GM23338 (cell line): ENCODE measurements around the gene SIN3B. TPM values are rescaled to one million over a fixed set of nuclear protein-coding genes. Genes with fewer than 3 reads are reported as not detected.

Experiments used
- EZH2 ChIP-seq: fragments of 200-600 bp; sonication (generic); IDR thresholded peaks from one replicate; pipeline ENCODE4 v1.8.0; 2017; ENCODE audit warnings: antibody characterized with exemption, mild to moderate bottlenecking, low read depth; ENCODE audit not compliant: unreplicated experiment
- EZH2phosphoT487 ChIP-seq: fragments of 200-600 bp; sonication (generic); IDR thresholded peaks from one replicate; pipeline ENCODE4 v1.8.1; 2018; ENCODE audit warnings: antibody characterized with exemption; ENCODE audit not compliant: unreplicated experiment
- JUNB ChIP-seq: IDR thresholded peaks from one replicate; pipeline ENCODE4 v1.6.1; 2016; ENCODE audit warnings: antibody characterized with exemption; ENCODE audit not compliant: unreplicated experiment
- NANOG ChIP-seq: IDR thresholded peaks from 2 replicates; pipeline ENCODE4 v1.6.1; 2016; ENCODE audit warnings: antibody characterized with exemption, borderline replicate concordance
- POLR2AphosphoS5 ChIP-seq: IDR thresholded peaks from 2 replicates; pipeline ENCODE4 v1.6.1; 2016; ENCODE audit warnings: antibody characterized with exemption, low read depth
- ZNF114 ChIP-seq: fragments of 250-450 bp; sonication (Bioruptor Pico); IDR thresholded peaks from 2 replicates; pipeline ENCODE4 v1.5.0; 2020; ENCODE audit warnings: mild to moderate bottlenecking, moderate library complexity
- ZNF331 ChIP-seq: fragments of 250-450 bp; sonication (Bioruptor Pico); IDR thresholded peaks from 2 replicates; pipeline ENCODE4 v1.5.0; 2020; ENCODE audit warnings: low read depth, mild to moderate bottlenecking, moderate library complexity
- polyA plus RNA-seq: library from polyadenylated mRNA; unstranded; fragments of >200 nt; fragmentation: Nextera tagmentation; extraction: Ambion mirVana; gene quantifications from 2 replicates; pipeline ENCODE4 v1.2.1, GENCODE V29; 2016
- total RNA-seq: library from RNA; depleted of rRNA; stranded (reverse); fragments of >200 nt; shearing (Covaris generic); gene quantifications from 2 replicates; pipeline ENCODE4 v1.2.3, GENCODE V29; 2014
- TF ChIP-seq, protein P1 (sequence below): fragments of 250-450 bp; sonication (Bioruptor Pico); IDR thresholded peaks from 2 replicates; pipeline ENCODE4 v1.5.0; 2020; ENCODE audit warnings: mild to moderate bottlenecking, moderate library complexity
- TF ChIP-seq, protein P2 (sequence below), 2 experiments: fragments of 200-600 bp in 1 of 2; sonication (generic) in 1 of 2; conservative IDR thresholded peaks; 2 replicates each; pipeline versions ENCODE4 v1.5.1 to v1.6.1; 2016 to 2017; ENCODE audit warnings: antibody characterized with exemption in 2 of 2, low read depth in 2 of 2, mild to moderate bottlenecking in 2 of 2, moderate library complexity in 1 of 2
- TF ChIP-seq, protein P3 (sequence below): IDR thresholded peaks from one replicate; pipeline ENCODE4 v1.6.1; 2018; ENCODE audit warnings: antibody characterized with exemption; ENCODE audit not compliant: unreplicated experiment

SIN3B gene
- total and polyA plus RNA-seq, 2 experiments from 2014 or later = 37.6 to 68.6 TPM

DNA sequence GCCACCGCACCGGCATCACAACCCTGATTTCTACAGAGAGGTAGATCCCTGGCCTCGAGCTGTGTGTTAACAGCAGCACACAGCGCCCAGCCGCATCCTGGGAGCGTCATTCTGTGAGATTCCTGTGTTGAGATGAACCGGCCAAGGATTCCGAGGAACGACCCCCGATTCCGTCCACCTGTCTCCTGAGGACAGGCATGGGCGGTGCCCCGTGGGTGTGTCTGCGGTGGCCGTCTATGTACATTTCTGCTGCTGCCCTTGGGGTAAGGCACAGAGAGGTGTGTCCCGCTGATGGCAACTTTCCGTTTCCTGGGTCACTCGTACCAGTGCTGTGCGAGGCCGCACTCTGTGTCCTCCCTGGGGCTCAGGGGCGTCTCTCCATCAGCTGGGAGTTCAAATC is 43.5 kb downstream of the SIN3B start (continued):
- TF ChIP-seq, protein P1, sequence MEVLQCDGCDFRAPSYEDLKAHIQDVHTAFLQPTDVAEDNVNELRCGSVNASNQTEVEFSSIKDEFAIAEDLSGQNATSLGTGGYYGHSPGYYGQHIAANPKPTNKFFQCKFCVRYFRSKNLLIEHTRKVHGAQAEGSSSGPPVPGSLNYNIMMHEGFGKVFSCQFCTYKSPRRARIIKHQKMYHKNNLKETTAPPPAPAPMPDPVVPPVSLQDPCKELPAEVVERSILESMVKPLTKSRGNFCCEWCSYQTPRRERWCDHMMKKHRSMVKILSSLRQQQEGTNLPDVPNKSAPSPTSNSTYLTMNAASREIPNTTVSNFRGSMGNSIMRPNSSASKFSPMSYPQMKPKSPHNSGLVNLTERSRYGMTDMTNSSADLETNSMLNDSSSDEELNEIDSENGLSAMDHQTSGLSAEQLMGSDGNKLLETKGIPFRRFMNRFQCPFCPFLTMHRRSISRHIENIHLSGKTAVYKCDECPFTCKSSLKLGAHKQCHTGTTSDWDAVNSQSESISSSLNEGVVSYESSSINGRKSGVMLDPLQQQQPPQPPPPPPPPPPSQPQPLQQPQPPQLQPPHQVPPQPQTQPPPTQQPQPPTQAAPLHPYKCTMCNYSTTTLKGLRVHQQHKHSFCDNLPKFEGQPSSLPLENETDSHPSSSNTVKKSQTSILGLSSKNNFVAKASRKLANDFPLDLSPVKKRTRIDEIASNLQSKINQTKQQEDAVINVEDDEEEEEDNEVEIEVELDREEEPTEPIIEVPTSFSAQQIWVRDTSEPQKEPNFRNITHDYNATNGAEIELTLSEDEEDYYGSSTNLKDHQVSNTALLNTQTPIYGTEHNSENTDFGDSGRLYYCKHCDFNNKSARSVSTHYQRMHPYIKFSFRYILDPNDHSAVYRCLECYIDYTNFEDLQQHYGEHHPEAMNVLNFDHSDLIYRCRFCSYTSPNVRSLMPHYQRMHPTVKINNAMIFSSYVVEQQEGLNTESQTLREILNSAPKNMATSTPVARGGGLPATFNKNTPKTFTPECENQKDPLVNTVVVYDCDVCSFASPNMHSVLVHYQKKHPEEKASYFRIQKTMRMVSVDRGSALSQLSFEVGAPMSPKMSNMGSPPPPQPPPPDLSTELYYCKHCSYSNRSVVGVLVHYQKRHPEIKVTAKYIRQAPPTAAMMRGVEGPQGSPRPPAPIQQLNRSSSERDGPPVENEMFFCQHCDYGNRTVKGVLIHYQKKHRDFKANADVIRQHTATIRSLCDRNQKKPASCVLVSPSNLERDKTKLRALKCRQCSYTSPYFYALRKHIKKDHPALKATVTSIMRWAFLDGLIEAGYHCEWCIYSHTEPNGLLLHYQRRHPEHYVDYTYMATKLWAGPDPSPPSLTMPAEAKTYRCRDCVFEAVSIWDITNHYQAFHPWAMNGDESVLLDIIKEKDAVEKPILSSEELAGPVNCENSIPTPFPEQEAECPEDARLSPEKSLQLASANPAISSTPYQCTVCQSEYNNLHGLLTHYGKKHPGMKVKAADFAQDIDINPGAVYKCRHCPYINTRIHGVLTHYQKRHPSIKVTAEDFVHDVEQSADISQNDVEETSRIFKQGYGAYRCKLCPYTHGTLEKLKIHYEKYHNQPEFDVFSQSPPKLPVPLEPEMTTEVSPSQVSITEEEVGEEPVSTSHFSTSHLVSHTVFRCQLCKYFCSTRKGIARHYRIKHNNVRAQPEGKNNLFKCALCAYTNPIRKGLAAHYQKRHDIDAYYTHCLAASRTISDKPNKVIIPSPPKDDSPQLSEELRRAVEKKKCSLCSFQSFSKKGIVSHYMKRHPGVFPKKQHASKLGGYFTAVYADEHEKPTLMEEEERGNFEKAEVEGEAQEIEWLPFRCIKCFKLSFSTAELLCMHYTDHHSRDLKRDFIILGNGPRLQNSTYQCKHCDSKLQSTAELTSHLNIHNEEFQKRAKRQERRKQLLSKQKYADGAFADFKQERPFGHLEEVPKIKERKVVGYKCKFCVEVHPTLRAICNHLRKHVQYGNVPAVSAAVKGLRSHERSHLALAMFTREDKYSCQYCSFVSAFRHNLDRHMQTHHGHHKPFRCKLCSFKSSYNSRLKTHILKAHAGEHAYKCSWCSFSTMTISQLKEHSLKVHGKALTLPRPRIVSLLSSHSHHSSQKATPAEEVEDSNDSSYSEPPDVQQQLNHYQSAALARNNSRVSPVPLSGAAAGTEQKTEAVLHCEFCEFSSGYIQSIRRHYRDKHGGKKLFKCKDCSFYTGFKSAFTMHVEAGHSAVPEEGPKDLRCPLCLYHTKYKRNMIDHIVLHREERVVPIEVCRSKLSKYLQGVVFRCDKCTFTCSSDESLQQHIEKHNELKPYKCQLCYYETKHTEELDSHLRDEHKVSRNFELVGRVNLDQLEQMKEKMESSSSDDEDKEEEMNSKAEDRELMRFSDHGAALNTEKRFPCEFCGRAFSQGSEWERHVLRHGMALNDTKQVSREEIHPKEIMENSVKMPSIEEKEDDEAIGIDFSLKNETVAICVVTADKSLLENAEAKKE = no peak
- TF ChIP-seq ZNF331 (CRISPR knock-in tag) = no peak
- no peak for TF ChIP-seq ZNF114 (CRISPR knock-in tag)
- no peak for TF ChIP-seq JUNB
- no peak for TF ChIP-seq EZH2
- TF ChIP-seq, protein P2, sequence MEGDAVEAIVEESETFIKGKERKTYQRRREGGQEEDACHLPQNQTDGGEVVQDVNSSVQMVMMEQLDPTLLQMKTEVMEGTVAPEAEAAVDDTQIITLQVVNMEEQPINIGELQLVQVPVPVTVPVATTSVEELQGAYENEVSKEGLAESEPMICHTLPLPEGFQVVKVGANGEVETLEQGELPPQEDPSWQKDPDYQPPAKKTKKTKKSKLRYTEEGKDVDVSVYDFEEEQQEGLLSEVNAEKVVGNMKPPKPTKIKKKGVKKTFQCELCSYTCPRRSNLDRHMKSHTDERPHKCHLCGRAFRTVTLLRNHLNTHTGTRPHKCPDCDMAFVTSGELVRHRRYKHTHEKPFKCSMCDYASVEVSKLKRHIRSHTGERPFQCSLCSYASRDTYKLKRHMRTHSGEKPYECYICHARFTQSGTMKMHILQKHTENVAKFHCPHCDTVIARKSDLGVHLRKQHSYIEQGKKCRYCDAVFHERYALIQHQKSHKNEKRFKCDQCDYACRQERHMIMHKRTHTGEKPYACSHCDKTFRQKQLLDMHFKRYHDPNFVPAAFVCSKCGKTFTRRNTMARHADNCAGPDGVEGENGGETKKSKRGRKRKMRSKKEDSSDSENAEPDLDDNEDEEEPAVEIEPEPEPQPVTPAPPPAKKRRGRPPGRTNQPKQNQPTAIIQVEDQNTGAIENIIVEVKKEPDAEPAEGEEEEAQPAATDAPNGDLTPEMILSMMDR (conservative IDR thresholded peaks at IDR 0.05; ENCODE audit: low read depth in 2 of 2) = no peak
- TF ChIP-seq, protein P3, sequence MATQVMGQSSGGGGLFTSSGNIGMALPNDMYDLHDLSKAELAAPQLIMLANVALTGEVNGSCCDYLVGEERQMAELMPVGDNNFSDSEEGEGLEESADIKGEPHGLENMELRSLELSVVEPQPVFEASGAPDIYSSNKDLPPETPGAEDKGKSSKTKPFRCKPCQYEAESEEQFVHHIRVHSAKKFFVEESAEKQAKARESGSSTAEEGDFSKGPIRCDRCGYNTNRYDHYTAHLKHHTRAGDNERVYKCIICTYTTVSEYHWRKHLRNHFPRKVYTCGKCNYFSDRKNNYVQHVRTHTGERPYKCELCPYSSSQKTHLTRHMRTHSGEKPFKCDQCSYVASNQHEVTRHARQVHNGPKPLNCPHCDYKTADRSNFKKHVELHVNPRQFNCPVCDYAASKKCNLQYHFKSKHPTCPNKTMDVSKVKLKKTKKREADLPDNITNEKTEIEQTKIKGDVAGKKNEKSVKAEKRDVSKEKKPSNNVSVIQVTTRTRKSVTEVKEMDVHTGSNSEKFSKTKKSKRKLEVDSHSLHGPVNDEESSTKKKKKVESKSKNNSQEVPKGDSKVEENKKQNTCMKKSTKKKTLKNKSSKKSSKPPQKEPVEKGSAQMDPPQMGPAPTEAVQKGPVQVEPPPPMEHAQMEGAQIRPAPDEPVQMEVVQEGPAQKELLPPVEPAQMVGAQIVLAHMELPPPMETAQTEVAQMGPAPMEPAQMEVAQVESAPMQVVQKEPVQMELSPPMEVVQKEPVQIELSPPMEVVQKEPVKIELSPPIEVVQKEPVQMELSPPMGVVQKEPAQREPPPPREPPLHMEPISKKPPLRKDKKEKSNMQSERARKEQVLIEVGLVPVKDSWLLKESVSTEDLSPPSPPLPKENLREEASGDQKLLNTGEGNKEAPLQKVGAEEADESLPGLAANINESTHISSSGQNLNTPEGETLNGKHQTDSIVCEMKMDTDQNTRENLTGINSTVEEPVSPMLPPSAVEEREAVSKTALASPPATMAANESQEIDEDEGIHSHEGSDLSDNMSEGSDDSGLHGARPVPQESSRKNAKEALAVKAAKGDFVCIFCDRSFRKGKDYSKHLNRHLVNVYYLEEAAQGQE = no peak
- no peak for TF ChIP-seq EZH2phosphoT487
- no peak for TF ChIP-seq POLR2AphosphoS5
- TF ChIP-seq NANOG = no peak
